NOMO-1 treated with dmso at 0.1 percent for 144 hours (cell line): ENCODE data around the gene BTBD3.

Experiments
- DNase-seq: peaks from one replicate; lab custom pipeline; 2025; ENCODE audit not compliant: unreplicated experiment; lab: John Stamatoyannopoulos, UW

The BTBD3 gene

DNA sequence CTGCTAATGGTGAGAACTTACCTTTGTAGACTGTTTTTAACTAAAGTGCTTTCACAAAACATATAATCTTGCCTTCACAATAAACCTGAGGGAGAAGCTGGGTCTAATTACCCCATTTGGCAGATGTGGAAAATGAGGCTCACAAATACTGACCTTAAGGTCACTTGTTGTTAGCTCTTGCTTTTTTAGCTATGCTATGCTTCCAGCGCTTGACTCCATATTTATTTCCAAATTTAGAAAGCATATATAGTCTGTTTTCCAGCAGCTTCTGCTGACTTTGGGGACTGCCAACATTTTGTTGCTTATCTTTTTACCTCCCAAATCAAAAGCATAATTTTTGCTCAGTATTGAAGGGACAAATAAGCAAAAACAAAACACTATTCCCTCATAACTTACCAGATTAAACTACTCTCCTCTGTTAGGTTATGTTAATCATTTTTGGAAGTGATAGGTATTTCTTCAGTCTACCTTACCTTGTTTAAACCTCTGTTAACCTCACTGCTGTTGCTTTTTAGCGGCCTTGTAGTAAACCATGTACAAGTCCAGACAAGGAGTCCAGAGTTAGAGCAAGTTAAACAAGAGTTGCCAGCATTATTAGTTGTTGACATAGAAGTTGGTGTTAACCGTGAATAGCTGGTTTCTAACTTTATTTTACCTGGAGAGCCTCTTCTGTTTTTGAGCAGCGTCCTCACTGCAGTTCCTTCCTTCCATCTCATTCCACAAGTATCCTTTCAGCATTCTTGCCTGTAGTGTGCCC, 4.9 kb upstream of the BTBD3 start:
- no peak for DNase-seq

DNA sequence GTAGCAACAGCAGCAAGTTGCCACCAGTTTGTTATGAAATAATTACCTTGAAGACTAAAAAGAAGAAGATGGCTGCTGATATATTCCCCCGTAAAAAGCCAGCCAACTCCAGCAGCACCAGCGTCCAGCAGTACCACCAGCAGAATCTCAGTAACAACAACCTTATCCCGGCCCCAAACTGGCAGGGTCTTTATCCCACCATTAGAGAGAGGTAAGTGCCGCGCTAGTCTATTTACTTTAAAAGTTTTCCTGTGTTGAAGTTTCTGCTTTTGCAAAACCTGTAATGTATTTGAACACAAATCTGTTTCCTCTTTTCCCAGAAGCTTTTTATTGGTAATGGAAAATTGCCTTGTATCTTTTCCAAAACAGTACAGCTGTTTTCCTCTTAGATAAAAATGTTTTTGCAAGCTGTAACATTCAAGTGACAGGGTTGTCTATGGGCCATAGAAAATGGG, 725 bp downstream of the BTBD3 start:
- DNase-seq, result no peak

DNA sequence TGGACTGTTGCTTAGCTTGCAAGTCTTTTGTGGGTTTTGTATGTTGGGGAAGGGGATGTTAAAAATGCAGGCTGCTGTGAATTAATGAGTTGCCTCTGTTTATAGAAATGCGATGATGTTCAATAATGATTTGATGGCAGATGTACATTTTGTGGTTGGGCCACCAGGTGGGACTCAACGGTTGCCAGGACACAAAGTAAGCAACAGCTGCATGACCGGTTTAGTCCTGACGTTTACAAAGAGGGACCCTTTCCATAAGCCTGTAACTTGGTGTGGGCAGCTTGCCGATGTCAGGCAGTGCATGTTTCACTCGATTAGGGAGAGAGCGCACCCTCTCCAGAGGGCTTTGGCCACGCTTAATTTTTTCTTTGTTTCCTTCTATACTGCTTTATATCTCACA, 1.3 kb downstream of the BTBD3 start:
- DNase-seq, result no peak

DNA sequence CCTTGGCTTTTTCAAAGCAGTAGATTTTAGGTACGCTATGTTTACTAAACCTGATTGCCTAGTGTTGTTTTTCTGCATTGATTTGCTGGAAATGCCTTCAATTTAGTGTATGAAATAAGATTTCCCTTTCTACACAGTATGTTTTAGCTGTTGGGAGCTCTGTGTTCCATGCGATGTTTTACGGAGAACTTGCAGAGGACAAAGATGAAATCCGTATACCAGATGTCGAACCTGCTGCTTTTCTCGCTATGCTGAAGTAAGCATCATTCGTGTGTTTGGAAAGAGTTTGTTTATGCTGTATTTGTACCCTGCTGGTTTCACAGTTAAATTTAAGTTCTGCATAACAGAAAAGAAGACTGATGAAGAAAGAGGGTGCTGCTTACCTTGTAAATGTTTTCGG, 1.9 kb downstream of the BTBD3 start:
- no peak for DNase-seq

DNA sequence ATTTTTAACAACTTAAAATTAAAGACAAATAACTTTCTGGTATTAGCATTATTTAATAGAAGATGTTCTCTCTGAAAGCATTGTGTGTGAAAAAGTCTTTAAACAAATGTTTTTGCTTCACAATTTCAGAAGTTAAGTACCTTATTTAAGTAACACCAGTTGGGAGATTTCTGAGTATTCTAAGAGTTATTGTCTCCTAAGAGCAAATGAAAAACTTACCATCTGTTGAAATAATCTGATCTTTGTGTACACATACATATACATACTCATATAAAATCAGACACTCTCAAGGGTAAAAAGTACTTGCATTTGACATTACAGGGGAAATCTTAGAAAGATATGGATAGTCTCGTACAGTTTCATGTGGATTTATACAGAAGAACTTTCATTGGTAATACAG, 2.4 kb downstream of the BTBD3 start:
- DNase-seq, result no peak

DNA sequence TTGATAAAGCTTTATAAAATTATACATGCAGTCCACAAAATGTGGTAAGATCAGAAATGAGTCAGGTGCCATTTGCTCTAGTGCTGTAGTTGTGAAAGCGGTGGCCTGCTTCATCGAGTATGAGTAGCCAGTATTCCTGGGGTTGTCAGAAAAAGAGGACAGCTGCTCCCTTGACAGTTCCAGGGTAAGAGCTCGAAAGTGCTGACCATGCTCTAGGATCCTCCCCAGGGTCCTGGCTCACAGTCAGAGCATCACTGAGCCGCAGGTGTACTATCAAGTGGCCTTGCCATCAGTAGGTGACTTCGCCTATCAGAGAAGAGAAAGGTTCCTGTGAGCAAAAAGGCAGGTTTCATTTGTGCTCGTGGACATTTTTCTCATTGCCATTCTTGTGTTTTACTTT, 3.6 kb downstream of the BTBD3 start:
- DNase-seq, result no peak

DNA sequence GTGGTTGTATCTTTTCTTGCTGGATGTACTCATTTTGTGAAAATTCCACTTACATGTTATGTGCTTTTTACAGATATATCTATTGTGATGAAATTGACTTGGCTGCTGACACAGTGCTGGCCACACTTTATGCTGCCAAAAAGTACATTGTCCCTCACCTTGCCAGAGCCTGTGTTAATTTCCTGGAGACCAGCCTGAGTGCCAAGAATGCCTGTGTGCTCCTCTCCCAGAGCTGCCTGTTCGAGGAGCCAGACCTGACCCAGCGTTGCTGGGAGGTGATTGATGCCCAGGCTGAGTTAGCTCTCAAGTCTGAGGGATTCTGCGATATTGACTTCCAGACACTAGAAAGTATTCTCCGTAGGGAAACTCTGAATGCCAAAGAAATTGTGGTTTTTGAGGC, 4.9 kb downstream of the BTBD3 start:
- DNase-seq, result no peak

DNA sequence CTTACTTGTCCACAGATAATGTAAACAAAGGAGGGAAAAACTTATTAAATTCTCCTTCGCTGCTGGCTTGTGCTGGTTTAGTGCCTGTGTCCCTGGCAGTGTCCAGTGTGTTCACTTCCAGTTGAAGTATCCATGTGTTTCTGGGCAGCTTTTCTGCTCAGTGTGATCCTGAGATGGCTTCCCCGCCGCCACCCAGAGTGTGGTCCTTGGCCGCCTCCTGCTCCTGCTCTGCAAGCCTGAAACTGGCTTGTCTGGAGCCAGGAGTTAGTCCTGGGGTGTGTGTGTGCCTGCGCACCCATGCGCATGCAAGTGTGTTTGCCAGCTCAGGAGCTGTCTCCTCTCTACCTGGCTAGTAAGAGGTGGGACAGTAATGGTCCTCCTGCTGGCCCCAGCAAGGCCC, 7.2 kb downstream of the BTBD3 start:
- DNase-seq, result no peak

DNA sequence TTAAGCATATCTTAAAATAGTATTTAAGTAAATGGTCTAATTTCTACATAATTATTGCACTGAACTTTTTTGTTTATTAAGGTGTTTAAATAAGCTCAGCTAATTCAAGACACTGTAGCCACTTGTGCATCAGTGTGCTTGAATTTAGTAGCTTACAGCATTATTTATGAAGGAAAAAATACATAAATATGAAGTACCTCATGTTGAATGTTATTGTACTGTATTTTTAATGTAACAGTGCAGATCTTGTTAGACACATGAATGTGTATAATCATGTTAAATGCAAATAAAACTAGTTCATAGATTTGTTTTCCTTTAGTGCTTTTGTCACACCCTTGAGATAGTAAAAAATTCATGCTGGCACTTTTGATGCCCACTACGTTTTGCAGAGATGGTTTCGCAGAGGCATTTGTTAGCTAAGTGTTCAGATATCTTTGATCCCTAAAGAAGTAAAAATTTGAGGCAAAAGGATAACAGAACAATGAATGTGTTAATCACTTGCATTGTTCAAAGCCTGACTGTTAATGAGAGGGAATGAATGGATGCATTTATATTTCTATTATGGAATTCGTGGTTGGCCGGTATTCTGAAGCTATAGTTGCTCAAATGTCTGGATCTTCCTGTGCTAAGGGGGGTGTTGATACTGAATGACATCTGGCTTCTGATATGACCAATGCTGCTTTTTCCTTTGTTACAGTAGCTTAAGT, 8.8 kb downstream of the BTBD3 start:
- DNase-seq, result no peak

DNA sequence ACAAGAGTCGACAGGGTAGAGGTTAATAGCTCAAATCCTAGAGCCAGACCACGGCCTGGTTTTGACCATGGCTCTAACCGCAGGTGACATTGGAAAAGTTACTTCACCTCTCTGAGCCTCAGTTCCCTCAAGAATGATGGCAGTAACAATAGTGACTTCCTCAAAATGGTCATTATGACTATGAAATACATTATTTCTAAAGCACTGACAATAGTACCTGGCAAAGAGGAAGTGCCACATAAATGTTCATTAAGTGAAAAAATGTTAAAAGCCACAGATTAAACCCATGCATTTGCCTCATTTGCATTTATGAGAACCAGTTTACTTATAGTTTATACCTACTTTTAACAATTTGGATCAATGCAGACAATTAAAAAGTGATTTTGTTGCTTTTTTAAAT, 12.3 kb downstream of the BTBD3 start:
- DNase-seq, result no peak

DNA sequence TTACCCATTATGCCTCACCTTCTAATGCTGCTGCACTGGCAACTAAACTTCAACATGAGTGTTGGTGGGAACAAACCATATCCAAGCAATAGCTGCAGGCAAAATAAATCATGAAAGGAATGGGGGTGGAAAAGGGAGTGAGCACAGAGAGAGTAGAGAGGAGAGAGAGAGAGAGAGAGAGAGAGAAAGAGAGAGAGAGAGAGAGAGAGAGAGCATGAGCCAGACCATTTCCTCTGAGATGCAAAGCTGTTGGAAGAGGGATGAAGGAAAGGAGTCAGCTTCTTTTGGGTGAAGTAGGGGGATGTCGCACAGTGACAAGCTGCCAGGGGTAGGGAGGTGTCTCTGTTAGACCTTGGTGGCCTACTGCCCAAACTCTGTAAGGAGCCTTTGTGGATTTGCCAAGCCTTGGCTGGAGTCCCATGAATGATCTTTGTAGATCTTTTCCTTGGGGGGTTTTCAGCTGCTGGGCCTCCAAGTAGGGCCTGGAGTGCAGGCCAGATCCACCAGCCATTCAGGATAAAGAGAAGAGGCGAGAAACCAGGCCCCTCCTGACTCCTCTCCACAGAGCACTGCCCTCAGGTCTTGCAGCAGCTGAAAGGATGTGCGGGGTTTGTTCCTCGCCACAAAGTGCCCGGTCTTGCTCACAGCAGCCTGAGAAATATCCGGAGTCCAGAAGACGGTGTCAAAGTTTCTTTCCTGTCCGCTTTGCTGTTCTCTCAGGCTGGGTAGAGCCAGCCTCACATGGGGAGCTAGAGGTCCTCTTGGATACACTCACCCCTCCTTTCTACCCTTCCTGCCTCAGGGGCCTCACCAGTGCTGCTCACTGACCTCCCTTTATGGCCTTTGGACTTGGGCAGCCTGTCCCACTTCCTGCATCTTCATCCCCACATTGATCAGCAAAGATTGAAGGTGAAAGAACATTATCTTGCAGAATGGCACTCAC, 17.8 kb downstream of the BTBD3 start:
- DNase-seq, result no peak

DNA sequence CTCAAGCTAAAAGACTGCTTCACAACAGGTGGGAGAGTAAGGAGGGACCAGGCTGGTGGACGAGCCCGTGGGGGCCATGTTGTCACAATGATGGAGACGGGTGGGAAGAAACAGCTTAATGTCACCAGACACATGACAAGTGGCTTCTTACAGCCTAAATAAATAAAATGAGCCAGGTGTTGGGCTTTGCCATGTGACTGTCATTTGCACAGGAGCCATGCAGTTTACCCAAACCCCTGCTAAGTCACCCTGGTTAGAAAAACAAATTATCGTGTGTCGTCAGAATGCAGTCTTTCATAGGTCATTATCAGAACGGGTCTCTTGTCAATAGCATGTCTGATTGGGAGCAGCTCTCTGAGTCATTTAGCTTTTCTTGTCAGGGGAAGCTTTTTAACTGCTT, 18.5 kb downstream of the BTBD3 start:
- DNase-seq, result no peak

DNA sequence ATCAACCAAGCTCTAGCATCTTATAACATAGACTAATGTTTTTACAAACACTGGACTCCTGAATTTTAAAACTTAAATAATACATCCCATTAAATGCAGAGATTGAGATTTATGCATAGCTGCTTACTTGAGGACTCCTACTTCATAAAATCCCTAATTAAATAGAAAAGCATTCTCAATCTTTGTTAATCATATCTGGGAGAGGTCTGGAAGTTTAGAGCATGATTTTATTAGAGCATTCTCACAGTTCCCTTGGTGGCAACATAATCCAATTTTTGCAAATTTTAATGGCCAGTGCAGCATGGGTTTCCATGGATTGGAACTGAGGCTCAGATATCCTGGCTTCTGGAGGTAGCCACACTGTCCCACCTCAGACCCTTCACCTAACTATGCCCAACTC, 19.5 kb downstream of the BTBD3 start:
- DNase-seq, result no peak

DNA sequence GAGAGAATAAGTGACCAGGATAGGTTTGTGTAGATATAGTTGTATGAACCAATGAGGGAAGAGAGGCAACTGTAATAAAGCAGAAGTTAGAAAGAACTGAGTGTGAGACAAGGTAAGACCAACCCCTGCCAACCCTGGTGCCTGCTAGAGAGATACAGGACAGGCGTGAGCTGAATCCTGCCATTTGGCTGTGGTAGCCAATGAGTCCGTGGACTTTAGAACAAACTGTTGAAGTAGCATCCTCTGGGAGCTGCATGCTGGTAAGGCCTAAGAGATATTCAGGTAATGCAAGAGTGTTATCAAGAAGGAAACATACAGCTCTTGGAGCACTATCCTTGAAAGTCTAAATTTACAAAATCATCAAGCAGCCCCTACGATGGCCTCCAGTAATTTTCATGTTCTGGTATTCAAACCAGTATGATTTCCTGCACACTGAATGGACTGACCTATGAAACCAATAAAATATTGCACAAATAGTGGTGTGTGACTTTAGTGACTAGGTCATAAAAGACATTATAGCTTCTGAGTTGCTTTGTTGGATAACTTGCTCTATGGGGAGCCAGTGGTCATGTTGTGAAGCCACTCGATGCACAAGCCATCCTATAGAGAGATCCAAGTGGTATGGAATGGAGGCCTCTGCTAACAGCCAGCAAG, 24.0 kb downstream of the BTBD3 start:
- DNase-seq, result no peak

DNA sequence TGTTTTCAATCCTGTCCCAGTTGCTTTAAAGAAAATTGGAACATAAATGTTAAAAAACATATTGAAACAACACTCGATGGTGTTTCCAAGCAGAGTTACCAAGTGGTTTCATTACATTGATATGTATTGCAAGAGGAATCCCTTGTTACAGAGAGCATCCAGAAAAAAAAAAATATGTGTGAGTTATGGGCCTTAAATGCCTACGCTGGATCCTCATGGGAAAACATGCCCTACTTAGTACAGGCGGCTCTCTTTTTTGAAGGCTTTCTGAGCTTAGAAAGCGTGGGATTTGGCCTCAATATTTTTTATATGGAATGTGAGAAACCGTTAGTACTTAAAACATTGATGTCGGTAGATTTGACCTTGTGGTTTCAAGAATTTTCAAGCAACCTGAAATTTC, 26.1 kb downstream of the BTBD3 start:
- no peak for DNase-seq

DNA sequence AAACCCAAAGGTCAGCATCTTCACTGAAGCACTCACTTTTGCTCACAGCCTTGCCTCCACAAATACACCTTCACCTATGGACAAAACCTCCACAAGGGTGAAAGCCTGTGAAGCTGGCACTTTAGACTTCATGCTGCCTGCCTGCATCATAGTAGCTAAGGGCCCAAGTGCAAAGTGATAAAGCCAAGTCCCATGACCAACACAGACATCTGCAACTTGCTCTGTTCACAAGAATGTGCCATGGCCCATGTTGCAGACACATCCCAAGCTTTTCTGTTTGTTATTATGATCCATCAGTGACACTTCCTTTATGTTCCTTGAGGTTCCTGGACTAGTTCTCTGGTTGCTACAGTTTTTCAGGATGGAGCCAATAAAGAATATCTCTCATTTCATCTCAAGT, 31.1 kb downstream of the BTBD3 start:
- no peak for DNase-seq

DNA sequence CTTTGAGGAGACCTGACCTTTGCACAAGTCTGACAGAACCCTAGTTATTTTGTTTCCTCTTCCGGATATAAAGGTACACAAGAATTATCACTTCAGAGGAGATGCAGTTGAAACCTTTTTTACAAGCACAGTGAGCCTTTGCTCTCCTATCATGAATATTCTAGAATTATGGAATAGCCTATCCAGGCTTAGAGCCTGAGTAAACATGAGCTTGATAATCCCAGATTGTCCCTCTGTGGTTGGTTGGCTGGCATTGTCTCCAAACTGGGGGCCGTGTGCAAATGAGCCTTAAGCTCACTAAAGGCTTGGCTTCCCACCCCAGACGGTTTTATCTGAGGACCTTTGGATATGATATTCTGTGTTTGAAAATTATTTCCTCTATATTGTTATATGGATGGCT, 32.0 kb downstream of the BTBD3 start:
- no peak for DNase-seq

DNA sequence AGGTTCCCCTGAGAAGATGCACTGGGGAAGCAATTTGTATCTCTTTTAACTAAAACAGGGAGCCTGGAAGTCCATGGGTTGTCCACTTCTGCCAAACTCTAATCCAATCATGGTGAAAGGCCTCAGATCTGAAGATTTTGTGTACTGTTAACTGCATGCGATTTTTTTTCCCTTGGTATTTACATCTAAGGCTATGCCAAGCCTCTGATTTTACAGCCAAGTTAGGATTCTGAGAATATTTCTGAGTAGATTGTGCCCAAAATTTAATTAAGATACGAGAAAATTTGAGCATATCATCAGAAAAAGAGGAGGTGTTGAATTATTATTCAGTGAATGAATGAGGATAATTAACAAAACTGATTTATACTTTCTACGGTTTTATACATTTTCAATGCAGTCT, 34.0 kb downstream of the BTBD3 start:
- no peak for DNase-seq

DNA sequence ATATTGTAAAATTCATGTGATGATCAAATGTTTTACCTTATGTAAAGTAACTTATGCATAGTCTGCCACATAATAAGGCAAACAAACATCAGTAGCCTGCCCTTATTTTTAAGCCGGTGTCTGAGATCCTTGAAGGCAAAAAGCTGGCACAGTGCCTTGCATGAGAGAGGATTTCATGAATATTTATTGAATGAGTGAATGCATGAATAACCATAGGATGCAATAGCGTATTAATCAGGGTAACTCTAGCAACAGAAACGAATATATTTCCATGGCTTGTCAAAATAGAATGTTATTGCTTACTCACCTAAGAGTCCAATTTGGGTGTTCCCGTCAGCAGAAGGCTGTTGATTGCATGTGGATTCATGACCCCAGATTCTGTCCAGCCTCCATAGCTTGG, 34.9 kb downstream of the BTBD3 start:
- no peak for DNase-seq

DNA sequence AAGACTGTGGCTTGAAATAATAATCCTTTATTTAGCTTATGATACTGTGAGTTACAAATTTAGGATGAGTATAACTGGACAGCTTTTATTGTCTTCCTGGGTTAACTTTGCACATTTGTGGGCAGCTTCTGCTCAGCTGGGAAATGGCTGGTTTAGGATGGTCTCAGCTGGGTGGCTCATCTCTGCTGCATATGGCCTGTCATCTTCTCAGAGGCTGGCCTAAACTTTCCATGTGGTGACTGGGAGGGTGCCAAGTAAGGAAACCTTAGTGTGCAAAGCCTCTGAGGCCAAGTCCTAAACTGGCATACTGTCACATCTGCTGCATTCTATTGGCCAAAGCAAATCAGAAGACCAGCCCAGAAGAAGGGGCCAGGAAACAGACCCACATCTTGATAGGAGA, 40.2 kb downstream of the BTBD3 start:
- no peak for DNase-seq

DNA sequence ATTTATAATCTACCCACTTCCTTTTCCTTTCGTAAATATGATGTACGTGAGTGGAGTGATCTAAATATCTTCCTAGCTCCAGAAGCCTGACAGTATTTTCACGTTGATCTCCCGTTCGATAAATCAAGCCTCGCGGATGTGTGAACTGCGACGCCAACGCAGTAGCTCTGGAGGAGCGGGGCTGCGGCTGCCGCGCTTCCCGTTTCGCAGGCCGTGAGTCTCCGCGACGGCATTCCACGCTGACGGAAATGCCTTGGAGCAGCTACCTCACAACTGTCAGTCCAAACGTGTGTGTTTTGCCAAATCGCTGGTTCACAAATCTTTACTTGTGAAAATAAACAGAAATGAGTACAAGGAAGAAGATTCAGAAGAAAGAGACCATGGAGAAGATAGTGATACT, 41.2 kb downstream of the BTBD3 start:
- no peak for DNase-seq
